Forelimb muscle (tissue), 1 donor: ENCODE data around the gene TIMMDC1. TPM values are rescaled to one million over a fixed set of nuclear protein-coding genes. Genes with fewer than 3 reads are reported as not detected.
"Not testable (repeated sequence)": the region's sequence is repeated elsewhere in the genome, so short reads cannot be mapped to it uniquely, and the experiment has no call there.

Source experiments
- DNase-seq: peaks from one replicate; pipeline ENCODE4 v3.0.0-alpha.2; 2013; ENCODE audit warnings: low read depth
- polyA plus RNA-seq: library from polyadenylated mRNA; unstranded; fragments of 120-200 nt; gene quantifications from one replicate; pipeline ENCODE4 v1.2.1, GENCODE V29; 2013; ENCODE audit not compliant: insufficient read length

The TIMMDC1 gene
- polyA plus RNA-seq, 1 donor, result 77.5 TPM

- no peak for DNase-seq
Measured at GRCh38 chr3:119510690-119511089, 12.3 kb downstream of the TIMMDC1 start.

DNA sequence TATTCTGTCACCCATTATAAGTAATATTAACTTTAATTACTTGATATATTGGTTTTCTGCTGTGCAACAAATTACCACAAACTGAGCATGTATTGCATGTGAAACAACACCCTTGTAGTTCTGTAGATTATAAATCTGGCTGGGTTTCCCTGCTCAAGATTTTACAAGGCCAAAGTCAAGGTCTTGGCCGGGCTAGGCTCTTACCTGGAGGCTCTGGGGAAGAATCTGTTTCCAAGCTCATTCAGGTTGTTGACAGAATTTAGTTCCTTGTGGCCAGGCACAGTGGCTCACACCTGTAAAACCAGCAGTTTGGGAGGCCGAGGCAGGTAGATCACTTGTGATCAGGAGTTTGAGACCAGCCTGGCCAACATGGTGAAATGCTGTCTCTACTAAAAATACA lies 16.3 kb downstream of the TIMMDC1 start:
- no peak for DNase-seq

DNA sequence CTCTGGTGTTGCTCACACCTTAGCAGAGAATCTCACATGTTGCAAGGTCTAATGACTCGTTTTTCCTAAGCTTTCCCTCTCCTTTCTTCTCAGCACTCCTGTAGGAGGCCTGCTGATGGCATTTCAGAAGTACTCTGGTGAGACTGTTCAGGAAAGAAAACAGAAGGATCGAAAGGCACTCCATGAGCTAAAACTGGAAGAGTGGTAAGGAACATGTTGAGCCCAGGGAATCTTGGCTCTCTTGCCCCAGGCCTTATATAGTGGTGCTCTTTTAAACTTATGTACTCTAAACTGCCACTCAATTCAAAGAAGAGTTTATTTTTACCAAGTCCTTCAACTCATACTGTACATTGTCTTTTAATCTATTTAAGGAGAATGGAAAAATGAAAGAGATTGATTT lies 18.8 kb downstream of the TIMMDC1 start:
- no peak for DNase-seq

GRCh38 chr3:119518026-119518425 lies 19.7 kb downstream of the TIMMDC1 start:
- no peak for DNase-seq

DNA sequence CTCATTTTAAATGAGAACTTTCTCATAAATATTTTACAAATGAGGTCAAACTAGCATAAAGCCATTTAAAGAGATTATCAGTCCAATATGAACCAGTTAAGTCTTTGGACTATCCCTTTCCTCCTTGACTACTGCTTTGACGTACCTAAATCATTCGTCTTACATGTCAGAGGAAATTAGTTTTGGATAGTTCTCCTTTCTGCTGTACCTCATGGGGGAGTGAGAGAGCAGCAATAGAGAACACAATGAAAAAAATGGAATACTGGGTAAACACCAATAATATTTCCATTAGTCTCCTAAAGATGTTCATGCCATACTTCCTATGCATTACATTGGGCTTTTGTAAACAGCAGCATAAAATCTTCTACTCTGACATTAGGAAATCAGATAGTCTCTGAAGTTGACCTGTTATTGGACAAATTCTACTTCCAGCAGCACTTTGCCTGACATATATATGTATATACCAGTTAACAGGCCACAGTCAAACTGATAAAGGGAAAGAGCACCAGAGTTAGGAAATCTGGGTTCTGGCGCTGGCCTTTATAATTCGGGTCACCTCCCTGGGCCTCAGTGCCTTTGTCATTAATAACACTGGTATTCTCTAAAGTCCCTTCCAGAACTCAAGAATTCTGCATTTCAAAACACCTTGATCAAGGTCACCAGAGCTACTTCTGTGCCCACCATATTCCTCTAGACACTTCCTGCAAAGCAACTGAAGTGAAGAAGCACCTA lies 26.8 kb downstream of the TIMMDC1 start:
- DNase-seq, result peak; percentile 5

DNA sequence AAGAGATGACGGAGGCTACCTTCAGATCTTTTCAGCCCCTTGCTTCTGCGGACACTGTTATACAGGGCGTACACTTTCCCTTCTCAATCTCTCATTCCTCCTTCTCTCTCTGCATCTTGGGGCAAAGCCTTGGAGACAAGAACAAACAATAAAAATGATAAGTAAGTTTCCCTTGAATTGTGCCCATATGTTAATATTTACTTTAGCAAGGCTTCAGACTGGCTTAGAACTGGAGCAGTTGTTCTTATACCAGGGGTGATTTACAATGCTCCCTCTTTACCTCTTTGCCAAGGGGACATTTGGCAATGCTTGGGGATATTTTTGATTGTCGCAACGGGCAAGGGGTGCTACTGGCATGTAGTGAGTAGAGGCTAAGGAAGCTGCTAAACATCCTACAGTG lies 29.4 kb downstream of the TIMMDC1 start:
- DNase-seq, result no peak

DNA sequence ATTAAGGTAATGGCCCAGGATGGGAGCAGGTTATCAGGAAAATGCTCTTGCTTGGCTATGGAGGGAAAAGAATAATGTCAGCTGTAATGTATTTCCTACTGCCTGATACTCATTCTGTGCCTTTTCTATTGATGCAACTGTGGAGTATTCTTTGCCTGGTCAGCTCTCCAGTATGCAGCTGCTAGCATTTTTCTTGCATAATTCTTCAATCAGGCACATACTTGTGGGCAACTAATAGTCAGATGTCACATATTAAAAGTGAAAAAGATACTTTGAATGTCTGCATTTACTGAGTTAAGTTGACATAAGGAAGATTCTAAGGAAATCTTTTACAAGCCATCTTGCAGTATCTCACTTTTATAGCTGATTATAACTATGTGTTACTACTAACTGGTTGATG lies 31.5 kb downstream of the TIMMDC1 start:
- no peak for DNase-seq

DNA sequence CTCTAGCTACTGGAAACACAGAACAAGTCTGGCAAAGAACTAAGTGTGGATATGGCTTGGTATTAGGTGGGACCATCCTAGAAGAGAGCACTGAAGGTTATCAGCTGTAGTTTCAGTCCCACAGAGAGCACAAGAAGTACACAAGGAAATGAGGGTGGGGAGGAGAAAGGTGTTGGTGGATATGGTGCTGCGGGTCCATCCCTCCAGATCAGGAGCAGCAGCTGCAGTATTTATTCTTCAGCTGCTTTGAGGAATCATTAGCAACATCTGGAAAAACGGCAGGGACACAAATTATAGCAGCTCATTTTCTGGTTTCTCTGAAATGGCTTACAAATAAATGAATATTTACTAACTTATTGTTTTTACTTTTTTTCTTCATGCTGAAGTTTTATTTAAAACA lies 32.1 kb downstream of the TIMMDC1 start:
- DNase-seq, result no peak

- DNase-seq, result no peak
Measured at GRCh38 chr3:119531151-119531550, 32.8 kb downstream of the TIMMDC1 start.

GRCh38 chr3:119534296-119534695 lies 35.9 kb downstream of the TIMMDC1 start:
- DNase-seq, result no peak

DNA sequence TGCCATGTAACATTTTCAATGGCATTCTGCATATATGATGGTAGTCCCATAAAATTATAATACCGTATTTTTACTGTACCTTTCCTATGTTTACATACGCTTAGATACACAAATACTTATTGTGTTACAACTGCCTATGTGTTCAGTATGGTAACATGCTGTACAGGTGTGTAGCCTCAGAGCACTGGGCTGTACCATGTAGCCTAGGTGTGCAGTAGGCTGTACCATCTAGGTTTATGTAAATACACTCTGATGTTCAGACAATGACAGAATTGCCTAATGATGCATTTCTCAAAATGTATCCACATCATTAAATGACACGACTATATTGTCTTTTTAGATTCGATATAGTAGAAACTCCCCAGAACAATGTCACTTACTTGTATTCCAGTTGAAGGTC lies 38.4 kb downstream of the TIMMDC1 start:
- no peak for DNase-seq

DNA sequence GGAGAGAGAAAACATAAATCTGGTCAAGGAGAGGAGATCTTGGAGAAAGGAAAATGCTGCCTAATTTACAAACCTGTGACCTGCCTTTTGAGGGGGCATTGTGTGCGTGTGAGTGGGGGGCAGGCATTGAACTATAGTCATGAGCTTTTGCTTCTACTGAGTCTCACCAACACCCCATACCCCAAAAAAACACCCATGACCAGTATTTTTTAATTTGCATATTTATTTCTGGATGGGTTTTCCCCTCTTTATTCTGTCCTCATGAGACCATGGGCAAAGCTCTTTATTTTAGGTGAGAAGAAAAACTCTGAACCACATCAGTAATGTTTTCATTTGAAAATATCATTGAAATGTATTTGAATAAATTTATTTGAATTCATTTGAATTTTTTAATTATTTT lies 40.4 kb downstream of the TIMMDC1 start:
- no peak for DNase-seq

GRCh38 chr3:119541547-119541946 lies 43.2 kb downstream of the TIMMDC1 start:
- no peak for DNase-seq

DNA sequence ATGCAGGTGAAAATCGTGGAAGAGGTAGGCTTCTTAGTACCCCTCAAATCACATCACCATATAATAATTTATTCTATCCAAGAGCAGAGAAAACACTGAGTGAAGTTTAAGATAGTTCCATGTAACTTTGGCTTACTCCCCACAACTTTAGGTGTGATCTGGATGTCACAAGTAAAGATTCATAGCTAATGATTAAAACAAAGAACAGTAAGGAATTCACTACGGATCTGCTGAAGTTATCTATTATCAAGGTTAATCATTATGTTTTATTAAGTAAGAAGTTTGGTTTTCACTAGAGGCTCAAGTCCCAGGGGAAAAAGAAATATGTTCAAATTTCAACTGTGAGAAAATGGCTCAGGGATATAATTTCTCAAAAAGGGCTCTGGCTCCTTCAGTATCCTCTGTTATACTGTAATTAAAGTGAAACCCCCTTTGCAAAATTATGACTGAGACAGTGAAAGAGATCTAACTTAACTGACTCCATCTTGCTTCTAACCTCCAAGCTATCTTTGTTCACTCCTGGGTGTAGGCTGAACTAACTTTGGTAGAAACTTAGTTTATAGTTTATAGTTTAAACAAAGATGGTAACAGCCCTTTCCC lies 43.9 kb downstream of the TIMMDC1 start:
- no peak for DNase-seq

DNA sequence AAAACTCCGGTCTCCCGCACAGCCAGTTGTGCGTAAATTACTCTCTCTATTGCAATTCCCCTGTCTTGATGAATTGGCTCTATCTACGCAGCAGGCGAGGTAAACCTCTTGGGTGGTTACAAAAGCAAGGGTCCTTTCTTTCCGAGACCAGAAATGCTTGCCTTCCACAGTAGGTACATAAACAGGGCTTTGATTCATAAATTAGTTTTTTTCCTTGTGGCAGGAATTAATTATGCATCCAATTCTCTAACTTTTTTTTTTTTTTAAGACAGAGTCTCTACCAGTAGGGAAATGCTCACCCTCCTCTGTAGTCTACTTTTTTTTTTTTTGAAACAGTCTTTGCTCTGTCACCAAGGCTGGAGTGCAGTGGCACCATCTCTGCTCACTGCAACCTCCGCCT lies 44.8 kb downstream of the TIMMDC1 start:
- DNase-seq, result no peak

- DNase-seq, result no peak
Measured at GRCh38 chr3:119547227-119547626, 48.9 kb downstream of the TIMMDC1 start.

GRCh38 chr3:119548341-119548740 lies 50.0 kb downstream of the TIMMDC1 start:
- no peak for DNase-seq

DNA sequence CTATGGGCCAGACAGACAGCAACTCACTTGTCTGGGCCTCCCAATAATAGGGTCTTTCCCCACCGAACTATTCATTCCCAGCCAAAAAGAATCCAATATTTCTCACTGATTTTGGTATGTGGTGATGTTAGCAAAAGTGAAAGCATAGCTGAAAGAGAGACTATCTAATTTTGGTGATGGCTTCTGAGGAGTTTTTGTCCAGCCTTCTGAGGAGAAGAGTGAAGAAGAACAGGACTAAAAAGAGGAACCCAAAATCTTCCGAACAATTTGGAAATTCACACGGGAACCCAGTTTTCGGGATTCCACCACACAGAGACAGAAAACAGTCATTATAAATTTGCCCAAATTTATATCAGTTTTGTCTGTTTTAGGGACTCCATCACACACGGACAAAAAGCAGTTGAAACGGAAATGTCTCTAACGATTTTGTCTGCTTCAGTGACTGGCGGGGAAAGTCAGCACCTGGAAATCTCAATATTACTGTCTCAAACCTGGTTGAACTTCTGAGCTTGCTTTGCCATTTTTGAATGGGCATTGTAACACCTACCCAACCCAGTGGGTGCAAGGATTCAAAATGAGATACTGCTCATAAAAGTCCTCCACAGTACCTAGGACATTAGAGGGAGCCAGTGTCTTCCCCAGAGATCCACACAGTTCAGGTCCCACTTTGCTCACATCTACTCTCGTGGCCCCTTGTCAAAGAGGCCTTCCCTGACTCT lies 52.0 kb downstream of the TIMMDC1 start:
- DNase-seq, result no peak

- DNase-seq, result no peak
Measured at GRCh38 chr3:119551598-119551997, 53.3 kb downstream of the TIMMDC1 start.

GRCh38 chr3:119552928-119553327 lies 54.6 kb downstream of the TIMMDC1 start:
- DNase-seq, result not testable (repeated sequence)

DNA sequence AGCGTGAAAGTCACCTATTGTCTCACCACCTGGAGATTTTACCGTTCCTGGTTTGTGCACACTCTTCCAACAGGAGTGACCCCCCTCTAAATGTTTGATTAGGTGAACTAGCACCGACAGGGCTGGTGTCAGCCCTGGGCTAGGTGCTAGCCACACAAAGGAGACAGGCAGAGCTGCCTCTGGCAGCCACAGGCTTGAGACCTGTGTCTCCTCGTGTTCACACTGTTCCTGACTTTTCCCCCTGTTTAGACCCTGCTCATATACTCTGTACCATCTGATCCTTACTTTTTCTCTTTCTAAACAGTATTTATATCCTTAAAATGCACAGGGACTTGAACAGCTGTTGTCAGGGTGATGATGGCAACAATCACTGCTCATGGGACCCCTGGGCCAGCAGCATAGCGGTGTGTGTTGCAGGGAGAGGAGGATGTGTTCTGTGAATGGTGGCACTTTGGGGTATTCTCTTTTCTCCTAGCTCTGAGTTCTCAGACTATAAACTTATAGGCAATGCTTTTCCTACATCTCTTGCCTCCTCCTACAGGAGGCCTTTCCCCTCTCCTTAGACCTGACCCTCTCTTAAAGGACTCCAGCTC lies 55.6 kb downstream of the TIMMDC1 start:
- no peak for DNase-seq

- no peak for DNase-seq
Measured at GRCh38 chr3:119555309-119555735, 57.0 kb downstream of the TIMMDC1 start.

GRCh38 chr3:119555929-119556328 lies 57.6 kb downstream of the TIMMDC1 start:
- DNase-seq, result no peak
